ENCODE data around the gene LUZP1.

GRCh38 chr1:23168079-23168444 lies 594 bp downstream of the LUZP1 start:
- no peak for TF ChIP-seq CTCF (IDR thresholded peaks at IDR 0.05)
- no peak for TF ChIP-seq POLR2A (IDR thresholded peaks at IDR 0.05)
- TF ChIP-seq POLR2AphosphoS5 (IDR thresholded peaks at IDR 0.05): no peak

Data from transverse colon (tissue), 4 donors.